A549 treated with dexamethasone at 1 μM for 4 hours (cell line): ENCODE data around the gene FAM20A. TPM values are rescaled to one million over a fixed set of nuclear protein-coding genes. Genes with fewer than 3 reads are reported as not detected.

Experiments
- total RNA-seq: library from RNA; stranded (reverse); fragments of 200-300 nt; extraction: Qiagen RNA extraction; gene quantifications from 5 replicates; pipeline ENCODE4 v1.2.3, GENCODE V29; 2022

The FAM20A gene
- 0.07 to 0.13 TPM in 2 of 5 replicates, not detected in the others for total RNA-seq

DNA sequence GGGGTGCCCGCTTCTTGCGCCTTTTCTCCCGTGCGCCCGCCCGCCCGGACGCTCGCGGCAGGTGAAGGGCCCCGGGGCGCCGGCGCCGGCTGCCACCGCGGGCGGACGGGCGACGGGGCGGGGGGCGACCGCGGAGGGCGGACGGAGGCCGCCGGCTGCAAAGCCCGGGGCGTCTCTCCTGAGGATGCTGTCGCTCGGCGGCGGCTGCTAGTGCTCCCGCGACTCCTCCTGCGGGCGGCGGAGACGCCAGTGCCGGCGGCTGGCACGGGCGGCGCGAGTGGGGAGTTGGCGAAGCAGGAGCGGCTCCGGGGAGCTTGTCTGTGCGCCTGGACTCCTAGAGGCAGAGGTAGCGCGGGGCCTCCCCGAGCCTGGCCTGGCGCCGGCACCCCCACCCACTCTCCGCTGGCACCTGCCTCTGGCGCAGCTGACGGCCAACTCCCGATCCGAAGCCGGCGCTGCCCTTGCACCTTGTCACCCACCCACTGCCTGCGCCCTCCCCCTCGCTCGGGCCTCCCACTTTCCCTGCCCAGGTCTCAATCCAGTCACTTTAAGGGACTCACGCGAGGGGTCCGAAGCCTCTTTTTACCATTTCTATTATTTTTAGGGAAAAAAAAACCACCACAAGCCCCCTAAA lies at the start of gene FAM20A:
Gene FAM20A, minus strand, starts transcription at position 437 of the 634 bp plus-strand sequence. CDS start 701 bp downstream, outside the sequence.

DNA sequence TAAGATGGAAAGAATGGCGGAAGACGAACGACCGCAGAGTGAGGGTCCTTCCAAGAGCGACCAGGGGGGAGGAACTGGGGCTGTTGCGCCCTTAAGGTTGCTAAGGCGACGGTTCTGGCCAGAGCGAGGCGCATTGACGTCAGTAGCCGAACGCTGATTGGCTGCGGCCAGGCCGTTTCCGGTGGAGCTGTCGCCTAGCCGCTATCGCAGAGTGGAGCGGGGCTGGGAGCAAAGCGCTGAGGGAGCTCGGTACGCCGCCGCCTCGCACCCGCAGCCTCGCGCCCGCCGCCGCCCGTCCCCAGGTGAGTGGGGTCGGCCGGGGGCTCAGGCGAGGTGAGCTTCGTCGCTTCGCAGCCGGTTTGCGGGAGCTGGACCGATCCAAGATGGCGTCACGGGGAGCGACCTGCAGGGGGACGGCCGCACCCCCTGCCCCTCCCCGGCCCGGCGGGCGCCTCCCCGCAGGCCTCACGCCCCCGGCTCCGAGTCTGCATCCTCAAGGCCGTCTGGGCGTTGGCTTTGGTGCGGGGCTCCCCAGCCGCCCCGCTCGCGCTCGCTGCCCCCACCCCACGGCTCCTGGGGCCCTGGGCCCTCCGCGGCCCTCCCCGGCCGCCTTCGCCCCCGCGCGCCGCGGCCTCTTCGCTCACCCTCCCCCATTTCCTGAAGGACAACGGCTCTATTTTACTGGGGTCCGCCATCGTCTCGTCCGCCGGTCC lies 88.8 kb downstream of the FAM20A start, which contains the start of gene PRKAR1A:
Gene PRKAR1A, plus strand, starts transcription at position 184 of the 713 bp plus-strand sequence. CDS start 2,970 bp downstream, outside the sequence.

Other genes starting within 250 kb of the FAM20A start
- 9.7 to 13.6 TPM (median 10.6 TPM) in 5 replicates for gene WIPI1, start 143.9 kb downstream of the FAM20A start, total RNA-seq
- 150 to 214 TPM (median 195 TPM) in 5 replicates for gene PRKAR1A, start 88.9 kb downstream of the FAM20A start, total RNA-seq